MV-4-11 (cell line): ENCODE data around the gene REPS2.
"Not testable (repeated sequence)": the region's sequence is repeated elsewhere in the genome, so short reads cannot be mapped to it uniquely, and the experiment has no call there.

Source experiments
- DNase-seq: peaks from one replicate; lab custom pipeline; 2025; lab: John Stamatoyannopoulos, UW

Gene REPS2

DNA sequence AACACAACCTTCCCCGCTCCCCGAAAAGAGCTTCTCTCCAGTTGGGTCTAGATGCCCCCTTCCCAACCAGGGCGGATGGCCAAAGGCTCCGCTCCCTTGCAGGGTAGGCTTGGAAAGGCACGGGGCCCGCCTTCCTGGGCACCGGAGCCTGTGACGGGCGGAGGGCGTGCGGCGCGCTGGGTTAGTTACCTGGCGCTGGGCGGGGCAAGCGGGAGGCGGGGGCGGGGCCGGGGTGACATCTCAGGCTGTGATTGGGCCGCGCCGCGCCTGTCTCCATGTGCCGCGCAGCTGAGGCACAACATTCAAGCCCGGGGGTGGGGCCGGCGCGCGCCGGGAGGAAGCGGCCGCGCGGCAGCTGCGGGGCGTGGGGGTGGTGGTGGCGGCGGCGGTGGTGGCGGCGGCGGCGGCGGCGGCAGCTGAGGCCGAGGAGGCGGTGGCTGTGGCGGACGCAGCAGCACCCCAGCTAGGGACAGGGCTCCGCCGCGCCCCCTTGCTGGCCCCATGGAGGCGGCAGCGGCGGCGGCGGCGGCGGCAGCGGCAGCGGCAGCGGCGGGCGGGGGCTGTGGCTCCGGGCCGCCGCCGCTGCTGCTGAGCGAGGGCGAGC lies at the start of gene REPS2:
TSS of gene REPS2 (plus strand) at position 298 of the 604 bp plus-strand sequence. CDS start at position 502, 204 bp downstream.
- DNase-seq = peak; percentile 57

DNA sequence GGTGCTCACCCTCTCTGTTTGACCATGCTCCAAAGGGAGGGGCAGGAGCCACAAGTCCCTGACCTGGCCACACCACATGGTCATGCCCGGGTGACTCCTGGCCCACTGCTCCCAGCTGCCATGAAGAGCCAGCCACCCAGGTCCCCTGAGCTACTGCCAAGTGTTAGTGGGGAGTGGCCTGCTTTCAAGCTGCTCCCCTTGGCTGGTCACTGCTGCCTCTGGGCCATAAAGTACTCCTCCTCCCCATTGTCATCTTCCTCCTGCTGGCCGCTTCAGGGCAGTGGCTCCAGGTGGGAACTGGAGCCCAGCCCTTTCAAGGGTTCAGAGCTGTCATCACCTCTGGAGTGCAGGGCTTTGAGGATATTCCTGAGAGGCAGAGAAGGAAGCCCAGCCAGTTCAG lies 49.0 kb upstream of the REPS2 start:
- no peak for DNase-seq

DNA sequence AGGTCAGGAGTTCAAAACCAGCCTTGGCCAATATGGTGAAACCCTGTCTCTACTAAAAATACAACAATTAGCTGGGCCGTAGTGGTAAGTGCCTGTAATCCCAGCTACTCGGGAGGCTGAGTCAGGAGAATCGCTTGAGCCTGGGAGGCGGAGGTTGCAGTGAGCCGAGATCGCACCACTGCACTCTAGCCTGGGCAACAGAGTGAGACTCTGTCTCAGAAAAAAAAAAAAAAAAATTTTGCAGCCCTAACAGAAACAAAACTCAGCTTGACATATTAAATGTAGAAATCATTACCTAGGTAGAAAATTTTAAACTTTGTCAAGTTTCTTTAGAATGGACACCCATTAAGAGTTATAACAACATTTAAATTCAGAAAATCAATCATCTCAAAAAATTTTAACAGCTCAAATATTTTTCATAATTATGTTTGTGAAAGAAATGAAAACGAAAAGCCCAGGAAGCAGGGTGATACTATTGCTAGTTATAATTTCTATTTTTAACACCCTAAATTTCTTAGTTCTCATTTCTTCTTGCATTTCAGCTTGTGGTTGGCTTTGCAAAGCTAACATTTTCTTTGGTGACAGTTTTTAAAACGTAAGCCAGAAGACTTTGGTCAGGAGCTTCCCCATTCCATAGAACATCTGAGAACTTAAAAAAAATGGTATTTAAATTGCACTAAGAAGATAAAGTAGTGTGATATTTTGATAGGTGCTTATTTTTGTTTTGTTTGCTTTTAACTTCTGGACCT lies 43.0 kb upstream of the REPS2 start:
- DNase-seq = peak; percentile 88

DNA sequence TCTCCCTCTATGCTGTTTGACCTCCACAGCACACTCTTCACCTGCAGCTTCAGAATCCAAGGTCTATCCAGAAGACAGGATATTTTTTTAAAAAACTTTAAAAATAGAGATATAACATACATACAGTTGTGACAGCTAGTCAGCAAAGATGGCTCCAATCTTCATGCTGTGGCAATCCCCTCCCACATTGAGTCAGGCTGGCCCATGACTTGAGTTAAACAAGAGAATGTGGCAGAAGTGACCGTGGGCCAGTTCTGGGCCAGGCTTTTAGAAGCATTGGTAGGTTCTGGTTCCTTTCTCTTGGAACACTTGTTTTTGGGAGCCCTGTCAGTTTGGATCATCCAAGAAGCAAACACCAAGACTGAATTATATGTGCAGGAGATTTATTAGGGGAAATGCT lies 36.1 kb upstream of the REPS2 start:
- no peak for DNase-seq

DNA sequence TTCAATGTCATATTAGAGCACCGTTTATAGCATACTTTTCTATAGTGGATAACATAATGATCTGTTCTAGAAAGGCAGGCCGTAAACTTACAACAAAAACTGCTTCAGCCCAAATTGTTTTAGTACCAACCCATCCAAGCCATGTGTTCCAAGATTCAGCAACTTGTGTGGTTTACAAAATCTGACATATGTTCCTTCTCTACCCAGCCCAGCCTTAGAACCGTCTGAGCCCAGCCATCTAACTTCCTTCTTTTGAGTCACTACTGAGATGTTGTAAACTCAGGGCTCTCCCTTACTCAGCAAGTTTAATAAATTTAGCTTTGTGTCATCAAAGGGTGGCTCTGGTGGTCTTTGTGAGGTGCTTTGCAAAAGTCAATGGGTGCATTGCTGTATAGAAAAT lies 32.4 kb upstream of the REPS2 start:
- peak; percentile 87 for DNase-seq

DNA sequence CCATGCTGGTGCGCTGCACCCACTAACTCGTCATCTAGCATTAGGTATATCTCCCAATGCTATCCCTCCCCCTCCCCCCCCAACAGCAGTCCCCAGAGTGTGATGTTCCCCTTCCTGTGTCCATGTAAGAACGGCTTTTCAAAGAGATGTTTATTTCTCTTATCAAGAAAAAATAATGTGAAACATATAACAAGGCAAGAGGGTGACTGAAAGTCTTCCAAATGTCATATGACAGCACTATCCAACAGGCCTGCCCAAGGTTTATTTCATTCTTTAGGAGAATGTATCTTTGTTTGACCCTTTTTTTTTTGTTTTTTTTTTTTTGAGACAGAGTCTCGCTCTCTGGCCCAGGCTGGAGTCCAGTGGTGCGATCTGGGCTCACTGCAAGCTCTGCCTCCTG lies 29.9 kb upstream of the REPS2 start:
- no peak for DNase-seq

DNA sequence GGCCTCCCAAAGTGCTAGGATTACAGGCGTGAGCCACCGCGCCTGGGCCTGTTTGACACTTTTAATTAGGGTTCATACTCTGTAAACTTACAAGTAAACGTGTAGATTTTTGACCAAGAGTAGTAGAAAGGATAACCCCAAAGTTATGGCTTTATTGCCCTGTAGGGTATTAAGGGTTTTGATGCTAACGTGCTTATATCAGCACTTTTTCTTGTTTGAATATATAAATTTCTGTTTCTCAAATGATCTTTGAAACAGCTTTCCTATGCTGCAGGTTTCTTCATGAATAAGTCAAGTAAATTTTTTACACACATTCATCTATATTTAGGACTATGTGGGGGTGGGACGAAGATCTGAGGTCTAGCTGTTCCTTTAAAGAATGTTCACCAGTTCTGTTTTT lies 29.3 kb upstream of the REPS2 start:
- no peak for DNase-seq

DNA sequence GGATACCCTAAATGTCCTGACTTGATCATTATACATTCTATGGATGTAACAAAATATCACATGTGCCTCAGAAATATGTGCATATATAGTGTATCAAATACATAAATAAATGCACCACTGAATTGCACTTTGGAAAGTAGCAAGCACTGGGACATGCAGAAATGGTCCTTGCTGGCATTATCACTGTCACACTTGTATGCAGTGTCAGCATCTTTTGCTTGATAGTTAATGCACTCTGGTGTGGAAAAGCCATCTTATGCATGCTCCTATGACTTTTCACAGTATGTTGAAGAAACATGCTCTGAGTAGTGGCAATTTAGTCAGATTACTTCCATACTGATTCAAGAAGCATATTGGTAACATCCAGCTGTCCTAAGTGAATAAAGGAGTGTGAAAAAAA lies 27.5 kb upstream of the REPS2 start:
- DNase-seq = no peak

DNA sequence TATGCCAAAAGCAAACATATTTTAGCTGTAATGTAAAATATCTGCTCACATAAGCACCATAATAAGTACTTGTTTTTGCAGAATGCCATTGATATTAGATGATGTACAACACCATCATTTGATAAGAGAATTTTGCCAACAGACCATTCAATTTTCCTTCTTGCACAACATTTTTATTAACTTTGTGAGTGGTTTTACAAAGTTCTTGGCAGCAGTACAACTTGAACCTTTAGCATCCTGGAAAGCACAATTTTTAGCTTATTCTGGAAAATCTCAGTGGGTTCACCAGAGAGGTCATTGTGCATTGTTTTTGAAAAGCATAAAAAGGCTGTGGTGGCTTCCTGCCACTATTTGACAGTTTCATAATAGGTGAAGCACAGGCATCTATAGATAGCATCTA lies 26.4 kb upstream of the REPS2 start:
- DNase-seq = no peak

DNA sequence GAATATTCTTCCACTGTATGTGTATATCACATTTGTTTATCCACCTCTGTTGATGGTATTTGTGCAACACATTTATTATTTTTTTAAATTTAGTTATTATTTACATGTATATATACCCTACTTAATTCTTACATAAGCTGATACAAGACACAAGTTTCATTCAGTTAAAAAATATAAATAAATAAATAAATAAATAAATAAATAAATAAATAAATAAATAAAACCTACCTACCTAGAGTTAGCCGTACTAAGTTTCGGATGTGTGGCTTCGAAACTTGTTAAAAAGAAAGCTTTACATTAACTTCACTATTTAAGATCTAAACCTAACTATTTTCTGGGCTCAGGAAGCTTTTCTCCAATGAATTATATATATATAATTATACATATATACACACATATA lies 23.3 kb upstream of the REPS2 start:
- no peak for DNase-seq

DNA sequence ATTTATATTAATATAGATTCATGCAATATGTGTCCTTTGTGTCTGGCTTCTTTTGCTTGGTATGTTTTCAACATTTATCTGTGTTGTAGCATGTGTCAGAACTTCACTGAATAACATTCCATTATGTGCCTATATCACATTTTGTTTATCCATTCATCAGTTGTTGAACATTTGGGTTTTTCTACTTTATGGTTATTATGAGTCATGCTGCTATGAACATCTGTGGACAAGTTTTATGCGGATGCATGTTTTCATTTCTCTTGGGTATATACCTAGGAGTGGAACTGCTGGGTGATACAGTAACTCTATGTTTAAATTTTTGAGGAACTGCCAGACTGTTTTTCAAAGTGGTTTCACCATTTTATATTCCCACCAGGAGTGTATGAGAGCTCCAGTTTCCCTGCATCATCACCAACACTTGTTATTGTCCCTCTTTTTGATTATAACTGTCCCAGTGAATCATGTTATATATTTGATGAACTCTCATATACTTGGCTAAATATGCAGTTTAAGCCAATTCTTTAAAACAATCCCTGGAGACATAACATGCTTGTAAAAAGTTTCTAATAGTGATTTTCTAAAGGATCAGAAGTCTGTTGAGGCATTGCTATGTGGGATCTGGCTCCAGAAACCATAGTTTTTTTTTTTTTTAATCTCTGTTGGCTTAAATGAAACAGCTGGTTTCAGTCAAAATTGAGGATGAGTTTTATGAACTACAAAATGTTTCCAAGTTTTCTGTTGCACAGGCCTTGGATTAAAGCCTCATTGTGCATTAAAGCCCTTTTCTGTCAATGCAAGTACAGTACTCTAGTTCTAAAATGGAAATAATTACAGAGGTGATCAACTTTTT lies 21.6 kb upstream of the REPS2 start:
- DNase-seq = no peak

DNA sequence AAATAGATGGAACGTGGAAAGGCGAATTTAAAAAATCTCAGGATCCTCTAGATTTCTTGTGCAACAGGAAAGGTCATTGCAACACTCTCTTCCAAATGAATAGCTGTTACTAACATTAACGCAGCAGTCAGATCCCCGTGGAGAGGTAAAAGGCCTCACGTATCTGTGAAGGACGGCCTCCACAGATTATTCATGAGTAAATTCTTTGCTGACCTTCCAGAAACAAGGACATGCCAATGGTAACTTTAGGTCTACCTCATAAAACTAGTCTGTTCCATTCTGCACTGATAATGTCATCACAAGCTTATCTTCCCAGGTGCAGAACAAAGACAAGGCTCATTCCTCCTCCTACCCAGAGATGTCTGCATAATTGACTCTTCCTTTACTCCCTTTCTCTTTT lies 16.1 kb upstream of the REPS2 start:
- no peak for DNase-seq

DNA sequence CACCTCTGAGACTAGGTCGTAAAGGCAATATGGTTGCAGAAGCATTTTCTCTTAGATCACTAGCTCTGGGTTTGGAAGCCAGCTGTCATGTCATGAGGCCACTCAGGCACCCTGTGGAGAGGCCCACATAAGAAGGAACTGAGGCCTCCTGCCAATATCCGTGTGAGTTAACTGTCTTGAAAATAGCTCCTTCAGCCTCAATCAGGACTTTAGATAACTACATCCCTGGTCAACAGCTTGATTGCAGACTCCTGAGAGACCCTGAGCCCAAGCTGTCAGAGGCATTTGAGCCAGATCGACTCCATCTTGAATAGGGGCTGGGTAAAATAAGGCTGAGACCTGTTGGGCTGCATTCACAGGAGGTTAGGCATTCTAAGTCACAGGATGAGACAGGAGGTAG lies 15.1 kb upstream of the REPS2 start:
- DNase-seq = peak; percentile 68

DNA sequence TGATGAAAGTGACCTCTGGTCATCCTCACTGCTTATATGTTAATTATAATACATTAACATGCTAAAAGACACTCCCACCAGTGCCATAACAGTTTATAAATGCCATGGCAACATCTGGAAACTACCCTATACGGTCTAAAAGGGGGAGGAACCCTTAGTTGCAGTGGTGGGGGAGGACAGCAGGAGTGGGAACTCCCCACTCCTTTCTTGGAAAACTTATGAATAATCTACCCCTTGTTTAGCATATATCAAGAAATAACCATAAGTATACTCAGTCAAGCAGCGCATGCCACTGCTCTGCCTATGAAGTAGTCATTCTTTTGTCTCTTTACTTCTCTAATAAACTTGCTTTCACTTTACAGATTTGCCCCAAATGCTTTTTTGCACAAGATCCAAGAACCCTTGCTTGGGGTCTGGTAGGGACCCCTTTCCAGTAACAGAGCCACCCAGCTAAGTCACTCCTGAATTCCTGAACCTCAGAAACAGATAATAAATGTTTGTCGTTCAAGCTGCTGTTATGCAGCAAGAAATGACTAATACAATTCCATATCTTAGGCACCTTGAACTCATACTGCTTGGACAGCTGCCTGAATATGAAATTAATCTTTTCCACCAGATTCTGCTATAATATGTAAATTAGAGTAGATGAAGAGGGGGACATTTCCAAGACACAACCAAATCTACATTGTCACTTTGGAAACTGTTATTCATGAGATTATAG lies 14.4 kb upstream of the REPS2 start:
- DNase-seq = no peak

DNA sequence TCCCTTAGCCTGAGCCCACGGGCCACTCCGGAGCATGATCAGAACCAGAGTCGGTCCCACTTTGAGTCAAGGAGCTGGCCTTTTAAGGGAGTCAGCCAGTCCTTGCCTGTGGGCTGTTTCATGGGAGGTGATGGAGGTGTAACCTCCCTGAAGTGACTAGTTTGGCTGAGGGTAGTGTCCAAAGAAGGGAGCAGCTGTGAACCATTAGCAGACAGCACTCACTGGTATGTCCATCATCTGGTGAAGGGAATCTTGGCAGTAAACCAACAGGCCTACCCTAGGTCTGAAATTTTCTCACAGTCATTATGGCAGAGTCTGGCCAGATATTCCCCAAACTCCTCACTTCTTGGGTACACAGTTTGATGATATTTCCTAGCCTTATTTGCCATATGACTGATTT lies 12.3 kb upstream of the REPS2 start:
- DNase-seq = no peak

DNA sequence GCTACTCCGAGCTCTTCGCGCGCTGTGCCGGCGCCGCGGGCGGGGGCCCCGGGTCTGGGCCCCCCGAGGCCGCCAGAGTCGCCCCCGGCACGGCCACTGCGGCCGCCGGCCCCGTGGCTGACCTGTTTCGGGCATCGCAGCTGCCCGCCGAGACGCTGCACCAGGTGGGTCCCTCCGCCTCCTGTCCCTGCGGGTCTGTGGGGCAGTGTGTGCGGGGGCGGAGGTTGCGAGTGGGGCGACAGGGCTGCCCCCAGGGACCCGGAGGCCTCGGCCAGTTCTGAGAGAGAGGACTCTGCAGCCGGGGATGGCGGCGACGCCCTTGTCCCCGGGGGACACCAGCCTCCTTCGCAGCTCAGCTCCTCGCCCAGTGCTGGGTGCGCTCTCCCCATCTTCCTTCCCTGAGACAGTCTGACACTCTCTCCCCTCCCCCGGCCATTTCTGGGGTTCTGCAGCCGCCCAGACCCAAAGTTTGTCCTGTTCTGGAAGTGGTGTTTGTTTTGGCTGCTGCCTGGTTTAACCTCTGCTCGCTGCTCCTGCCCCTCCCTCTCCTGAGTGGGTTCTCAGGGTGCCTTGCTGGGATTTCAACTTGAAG lies 609 bp downstream of the REPS2 start:
- no peak for DNase-seq

DNA sequence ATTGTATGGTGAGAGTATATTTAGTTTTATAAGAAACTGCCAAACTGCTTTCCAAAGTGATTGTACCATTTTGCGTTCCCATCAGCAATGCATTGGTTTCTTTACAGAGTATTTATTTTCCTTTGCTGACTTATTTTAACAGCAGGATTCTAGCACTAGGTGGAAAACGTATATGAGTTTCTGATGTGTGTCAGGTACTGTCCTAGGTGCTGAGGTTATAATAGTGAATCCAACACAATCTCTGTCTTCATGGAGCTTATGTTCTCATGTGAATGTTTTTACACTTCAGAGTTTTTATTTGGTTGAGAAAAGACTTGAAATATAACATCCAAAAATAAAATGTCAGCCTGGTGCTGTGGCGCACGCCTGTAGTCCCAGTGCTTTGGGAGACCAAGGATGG lies 4.0 kb downstream of the REPS2 start:
- DNase-seq = no peak

DNA sequence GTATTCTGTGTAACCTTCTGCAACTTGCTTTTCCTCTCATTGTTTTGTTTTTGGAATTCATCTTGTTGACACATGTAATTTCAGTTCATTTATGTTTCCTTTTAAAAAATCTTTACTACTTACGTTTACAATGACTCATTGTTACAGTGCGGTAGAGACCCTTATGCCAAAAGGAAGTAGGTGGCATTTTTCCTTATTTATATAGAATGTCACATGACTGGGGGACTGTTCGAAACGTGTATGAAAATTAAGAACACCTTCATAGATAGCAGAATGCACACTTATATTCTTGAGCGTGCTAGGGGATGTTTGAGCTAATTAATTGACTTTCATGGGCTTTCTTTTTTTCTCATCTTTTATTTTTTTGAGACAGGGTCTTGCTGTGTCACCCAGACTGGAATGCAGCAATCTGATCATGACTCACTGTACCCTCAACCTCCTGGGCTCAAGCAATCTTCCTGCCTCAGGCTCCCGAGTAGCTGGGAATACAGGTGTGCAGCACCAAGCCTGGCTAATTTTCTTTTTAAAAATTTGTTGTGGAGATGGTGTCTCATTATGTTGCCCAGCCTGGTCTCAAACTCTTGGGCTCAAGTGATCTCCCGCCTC lies 7.3 kb downstream of the REPS2 start:
- no peak for DNase-seq

DNA sequence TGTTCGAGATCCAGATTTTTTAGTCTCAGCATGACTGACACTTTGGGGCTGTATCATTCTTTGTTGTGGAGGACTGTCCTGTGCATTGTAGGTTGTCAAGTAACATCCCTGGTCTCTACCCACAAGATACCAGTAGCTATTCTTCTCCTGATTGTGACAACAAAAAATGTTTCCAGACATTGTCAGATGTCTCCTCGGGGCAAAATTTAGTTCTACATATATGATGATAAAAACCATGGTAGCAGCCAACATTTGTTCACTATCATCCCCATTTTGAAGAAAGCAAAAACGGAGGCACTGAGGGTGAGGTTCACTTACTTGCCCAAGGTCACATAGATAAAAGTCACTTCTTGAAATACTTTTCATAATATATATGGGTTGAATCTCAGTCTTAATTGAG lies 11.3 kb downstream of the REPS2 start:
- no peak for DNase-seq

DNA sequence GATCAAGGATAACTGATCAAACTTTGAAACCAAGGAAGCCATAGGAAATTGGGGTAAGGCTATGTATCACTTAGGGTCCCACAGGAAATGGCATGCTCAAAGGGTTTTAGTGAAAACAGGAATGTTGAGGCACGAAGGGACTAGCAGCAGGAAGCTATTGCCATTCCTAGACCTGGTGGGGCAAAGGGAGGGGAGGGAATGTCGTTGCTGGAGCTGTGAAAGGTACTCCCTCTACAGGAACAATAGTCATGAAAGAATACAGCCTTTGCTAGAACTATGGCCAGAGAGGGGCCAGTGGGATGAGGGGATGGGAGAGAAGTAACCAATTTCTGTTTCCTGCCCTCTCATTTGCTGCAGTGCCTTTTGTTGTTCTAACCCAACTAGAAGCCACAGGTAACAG lies 11.9 kb downstream of the REPS2 start:
- no peak for DNase-seq

DNA sequence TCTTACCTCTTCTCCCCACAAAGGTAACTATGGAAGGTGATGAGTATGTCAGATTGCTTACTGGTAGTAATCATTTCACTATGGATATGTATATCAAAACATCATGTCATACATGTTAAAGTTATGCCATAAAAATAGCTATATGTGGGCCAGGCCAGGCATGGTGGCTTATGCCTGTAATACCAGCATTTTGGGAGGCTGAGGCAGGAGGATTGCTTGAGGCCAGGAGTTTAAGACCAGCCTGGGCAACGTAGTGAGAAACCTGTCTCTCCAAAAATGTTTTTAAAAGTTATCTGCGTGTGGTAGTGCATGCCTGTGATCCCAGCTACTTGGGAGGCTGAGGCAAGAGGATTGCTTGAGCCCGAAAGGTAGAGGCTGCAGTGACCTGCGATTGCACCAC lies 16.2 kb downstream of the REPS2 start:
- DNase-seq = not testable (repeated sequence)

DNA sequence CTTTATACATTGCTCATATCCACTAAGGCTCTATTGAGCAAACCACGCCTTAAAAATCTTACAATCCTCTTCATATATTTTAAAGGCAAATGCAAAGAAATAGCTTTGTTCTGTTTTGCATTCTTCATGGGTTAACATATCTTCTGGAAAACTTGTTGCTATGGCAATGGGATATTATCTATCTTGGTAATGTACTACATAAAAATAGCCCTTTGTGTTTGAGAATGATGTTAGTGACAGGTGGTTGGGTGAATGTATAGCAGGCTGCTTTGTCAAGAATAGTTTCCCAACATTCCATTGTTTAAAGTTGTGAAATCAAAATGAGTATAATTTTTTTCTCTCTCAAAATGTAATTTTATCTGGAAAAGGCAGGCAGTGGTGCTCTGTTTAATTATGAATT lies 16.8 kb downstream of the REPS2 start:
- DNase-seq = no peak
